ENCODE measurements around the gene HDAC4.

The HDAC4 gene

DNA sequence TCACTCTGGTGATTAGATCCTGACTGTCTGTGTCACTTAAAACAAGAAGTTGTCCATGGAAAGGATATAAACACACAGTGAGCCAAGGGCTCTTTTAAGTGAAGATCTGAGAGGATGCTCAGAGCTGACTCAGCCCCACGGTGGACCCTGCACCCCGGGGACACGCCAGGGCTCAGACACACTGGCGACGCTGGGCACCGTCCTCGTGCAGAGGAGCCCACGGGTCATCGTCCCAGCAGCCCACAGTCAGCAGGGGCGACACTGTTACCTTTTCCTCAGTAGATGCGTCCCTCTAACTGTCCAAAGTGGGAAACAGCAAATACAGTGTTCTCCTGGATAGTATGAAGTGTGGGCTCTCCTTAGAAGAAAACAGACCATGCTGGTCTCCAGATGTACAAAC is 225.6 kb downstream of the HDAC4 start:
- H3K9me3 ChIP-seq (ENCODE audit: control insufficient read depth, insufficient read depth, low read length), result peaks cover 6% of the 10 kb centered on the region; the same call in 1 of the 2 replicates
- H3K4me1 ChIP-seq (ENCODE audit: insufficient read depth, low read length), result no peaks in the 10 kb centered on the region
- H3K36me3 ChIP-seq (ENCODE audit: insufficient read depth, low read length), result no peaks in the 10 kb centered on the region; the same call in 1 of the 2 replicates
- H3K9ac ChIP-seq (ENCODE audit: low read depth, low read length), result no peak overlapping the region

DNA sequence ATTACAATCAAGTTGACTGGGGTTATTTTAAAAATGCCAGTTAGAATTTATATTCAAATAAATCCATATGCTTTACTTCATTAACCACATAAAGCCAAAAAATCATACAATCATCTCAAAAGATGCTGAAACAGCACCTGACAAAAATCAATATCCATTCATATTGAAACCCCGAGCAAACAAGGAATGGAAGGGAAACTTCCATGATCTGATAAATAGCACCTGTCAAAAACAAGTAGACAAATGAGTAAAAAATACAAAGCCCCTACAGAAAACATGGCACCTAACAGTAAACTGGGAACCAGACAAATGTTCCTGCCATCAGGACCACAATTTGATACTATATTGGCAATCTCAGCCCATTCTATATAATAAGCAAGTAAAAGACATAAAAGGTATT is 227.5 kb downstream of the HDAC4 start:
- H3K9ac ChIP-seq (ENCODE audit: low read depth, low read length), result no peak overlapping the region
- no peaks in the 10 kb centered on the region for H3K36me3 ChIP-seq (ENCODE audit: insufficient read depth, low read length)
- peaks cover 6% of the 10 kb centered on the region; the same call in 1 of the 2 replicates for H3K9me3 ChIP-seq (ENCODE audit: control insufficient read depth, insufficient read depth, low read length)

DNA sequence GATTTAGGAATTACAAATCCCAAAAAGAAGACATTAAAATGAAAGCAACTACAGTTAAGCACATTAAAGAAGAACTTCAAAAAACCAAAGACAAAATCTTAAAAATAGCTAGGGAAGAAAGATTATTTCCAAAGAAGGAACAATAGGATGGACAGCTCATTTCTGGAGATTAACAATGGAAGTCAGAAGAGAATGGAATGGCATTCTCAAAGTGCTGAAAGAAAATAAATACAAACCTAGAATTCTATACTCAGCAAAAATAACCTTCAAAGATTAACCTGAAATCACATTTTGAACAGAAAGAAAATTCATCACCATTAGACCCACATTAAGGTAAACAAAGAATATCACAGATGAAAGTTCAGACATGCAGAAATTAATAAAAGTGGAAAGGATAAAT is 229.2 kb downstream of the HDAC4 start:
- Histone ChIP-seq H3K36me3 (ENCODE audit: insufficient read depth, low read length) (no peaks in the 10 kb centered on the region), H3K9me3 (ENCODE audit: control insufficient read depth, insufficient read depth, low read length) (peaks cover 6% of the 10 kb centered on the region; the same call in 1 of the 2 replicates), H3K4me1 (ENCODE audit: insufficient read depth, low read length) (no peaks in the 10 kb centered on the region), H3K9ac (ENCODE audit: low read depth, low read length) (no peak overlapping the region)

More for the DNA sequence above, 227.5 kb downstream of the HDAC4 start:
- H3K4me1 ChIP-seq (ENCODE audit: insufficient read depth, low read length), result no peaks in the 10 kb centered on the region

DNA sequence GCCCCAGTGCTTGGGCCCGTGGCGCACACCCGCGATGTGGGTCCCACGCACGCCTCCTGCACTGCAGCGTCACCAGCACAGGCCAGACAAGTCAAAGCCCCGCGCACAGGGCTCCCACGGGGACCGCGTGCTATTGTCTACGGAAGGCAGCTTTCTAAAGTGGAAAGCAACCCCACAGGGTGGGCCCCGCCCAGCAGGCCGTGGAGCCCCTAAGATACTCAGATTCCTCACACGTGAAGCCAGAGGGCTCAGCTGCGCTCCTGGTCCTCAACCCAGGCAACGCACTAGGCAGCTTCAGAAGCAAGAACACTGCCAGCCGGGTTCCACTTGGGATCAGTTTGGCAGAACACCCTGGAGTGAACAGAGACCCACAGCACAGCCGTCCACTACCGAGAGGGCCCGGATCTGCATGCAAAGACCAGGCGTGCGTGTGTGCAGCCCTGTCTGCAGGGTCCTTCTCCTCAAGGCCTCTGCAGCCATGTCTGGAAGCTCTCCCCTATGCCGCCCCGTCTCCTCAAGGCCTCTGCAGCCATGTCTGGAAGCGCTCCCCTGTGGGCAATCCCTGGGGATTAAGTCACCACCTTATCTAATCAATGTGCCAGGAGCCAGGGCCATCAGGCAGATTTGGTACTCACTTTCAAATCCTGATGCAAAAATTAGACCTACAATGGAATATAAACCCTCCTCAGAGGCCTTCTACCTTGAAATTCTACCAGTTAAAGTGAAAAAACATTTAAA is 231.3 kb downstream of the HDAC4 start:
- H3K4me1 ChIP-seq (ENCODE audit: insufficient read depth, low read length), result no peaks in the 10 kb centered on the region
- H3K9me3 ChIP-seq (ENCODE audit: control insufficient read depth, insufficient read depth, low read length), result peaks cover 6% of the 10 kb centered on the region; the same call in 1 of the 2 replicates
- H3K36me3 ChIP-seq (ENCODE audit: insufficient read depth, low read length), result no peaks in the 10 kb centered on the region
- H3K9ac ChIP-seq (ENCODE audit: low read depth, low read length), result no peak overlapping the region

DNA sequence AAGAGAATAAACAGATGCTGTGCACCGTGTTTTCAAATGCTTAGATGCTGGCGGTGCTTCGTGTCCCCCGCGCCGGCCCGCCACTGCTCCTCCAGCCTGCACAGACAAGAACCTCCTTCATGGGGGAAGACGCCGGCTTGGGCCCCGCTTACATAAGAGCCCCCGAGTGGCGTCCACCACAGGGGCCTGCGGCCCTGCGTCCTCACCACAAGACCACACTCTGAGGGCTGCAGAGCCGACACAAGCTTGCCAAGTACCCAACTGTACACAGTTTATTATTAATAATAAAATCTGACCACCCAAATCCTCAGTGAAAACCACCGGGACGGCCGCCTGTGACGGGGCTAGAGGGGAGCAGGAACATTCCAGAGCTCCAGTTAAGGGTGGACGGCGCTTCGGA is 232.2 kb downstream of the HDAC4 start:
- no peak overlapping the region for H3K9ac ChIP-seq (ENCODE audit: low read depth, low read length)
- no peaks in the 10 kb centered on the region for H3K4me1 ChIP-seq (ENCODE audit: insufficient read depth, low read length)
- H3K9me3 ChIP-seq (ENCODE audit: control insufficient read depth, insufficient read depth, low read length), result peaks cover 6% of the 10 kb centered on the region; the same call in 1 of the 2 replicates
- no peaks in the 10 kb centered on the region for H3K36me3 ChIP-seq (ENCODE audit: insufficient read depth, low read length)

DNA sequence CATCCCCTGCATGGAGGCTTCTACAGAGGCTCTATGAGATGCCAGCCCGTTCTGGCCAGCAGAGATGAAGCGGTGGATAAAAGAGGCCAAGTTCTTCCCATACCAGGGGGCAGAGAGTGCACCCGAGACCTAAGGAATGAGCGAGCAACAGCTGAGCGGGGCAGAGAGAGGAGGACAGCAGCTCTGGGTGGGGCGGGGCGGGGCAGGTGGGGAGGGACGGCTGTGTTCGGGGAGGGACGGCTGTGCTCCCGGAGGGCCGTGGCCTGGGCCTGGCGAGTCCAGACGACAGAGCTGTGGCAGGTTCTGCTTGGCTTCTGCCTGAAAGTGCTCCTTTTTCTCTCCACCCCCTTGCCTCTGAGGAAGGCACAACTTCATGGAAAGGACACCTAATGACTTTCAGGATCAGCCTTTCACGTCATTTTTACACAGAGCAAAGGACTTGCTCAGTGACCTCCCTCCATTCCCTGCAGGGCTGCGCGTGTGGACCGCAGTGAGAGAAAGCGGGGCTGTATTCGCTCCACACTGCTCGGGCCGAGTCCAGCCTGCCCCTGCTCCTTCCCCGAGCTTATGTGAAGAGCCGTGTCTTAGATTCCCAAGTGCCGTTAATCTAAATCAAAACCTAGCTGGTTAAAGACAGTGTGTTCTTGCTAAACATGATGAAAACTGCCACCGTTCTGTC is 232.9 kb downstream of the HDAC4 start:
- Histone ChIP-seq H3K9ac (ENCODE audit: low read depth, low read length) (no peak overlapping the region), H3K36me3 (ENCODE audit: insufficient read depth, low read length) (no peaks in the 10 kb centered on the region), H3K9me3 (ENCODE audit: control insufficient read depth, insufficient read depth, low read length) (peaks cover 6% of the 10 kb centered on the region; the same call in 1 of the 2 replicates), H3K4me1 (ENCODE audit: insufficient read depth, low read length) (no peaks in the 10 kb centered on the region)

DNA sequence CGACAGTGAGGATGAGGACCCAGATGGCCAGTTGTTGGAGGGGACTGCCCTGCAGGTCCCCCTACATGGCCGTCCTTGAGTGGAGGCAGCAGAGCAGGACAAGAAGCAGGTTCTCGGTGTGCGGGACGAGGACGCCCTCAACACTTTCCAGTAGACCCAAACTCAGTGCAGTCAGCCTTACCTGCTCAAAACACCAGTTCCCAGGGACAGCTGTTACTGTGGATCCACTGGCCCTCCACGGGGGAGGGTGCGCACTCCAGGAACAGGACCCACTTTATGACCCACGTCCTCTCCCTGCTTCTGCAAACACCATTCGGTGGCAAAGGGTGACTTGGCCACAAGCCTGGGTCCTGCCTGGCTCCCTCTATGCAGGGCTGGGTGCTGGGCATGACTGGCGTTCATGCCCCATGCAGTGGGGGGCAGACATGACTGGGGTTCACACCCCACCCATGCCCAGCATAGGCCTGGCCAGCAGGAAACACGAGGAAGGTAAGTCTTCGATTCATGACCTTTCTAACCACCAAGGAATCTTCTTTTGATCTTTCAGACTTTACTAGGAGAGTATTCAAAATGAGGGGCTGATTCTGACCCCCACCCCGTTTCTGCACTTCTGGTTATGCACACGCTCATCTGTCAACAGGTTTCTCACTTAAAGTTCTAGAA is 233.7 kb downstream of the HDAC4 start:
- peaks cover 6% of the 10 kb centered on the region; the same call in 1 of the 2 replicates for H3K9me3 ChIP-seq (ENCODE audit: control insufficient read depth, insufficient read depth, low read length)
- H3K9ac ChIP-seq (ENCODE audit: low read depth, low read length), result no peak overlapping the region
- no peaks in the 10 kb centered on the region for H3K4me1 ChIP-seq (ENCODE audit: insufficient read depth, low read length)
- H3K36me3 ChIP-seq (ENCODE audit: insufficient read depth, low read length), result no peaks in the 10 kb centered on the region

DNA sequence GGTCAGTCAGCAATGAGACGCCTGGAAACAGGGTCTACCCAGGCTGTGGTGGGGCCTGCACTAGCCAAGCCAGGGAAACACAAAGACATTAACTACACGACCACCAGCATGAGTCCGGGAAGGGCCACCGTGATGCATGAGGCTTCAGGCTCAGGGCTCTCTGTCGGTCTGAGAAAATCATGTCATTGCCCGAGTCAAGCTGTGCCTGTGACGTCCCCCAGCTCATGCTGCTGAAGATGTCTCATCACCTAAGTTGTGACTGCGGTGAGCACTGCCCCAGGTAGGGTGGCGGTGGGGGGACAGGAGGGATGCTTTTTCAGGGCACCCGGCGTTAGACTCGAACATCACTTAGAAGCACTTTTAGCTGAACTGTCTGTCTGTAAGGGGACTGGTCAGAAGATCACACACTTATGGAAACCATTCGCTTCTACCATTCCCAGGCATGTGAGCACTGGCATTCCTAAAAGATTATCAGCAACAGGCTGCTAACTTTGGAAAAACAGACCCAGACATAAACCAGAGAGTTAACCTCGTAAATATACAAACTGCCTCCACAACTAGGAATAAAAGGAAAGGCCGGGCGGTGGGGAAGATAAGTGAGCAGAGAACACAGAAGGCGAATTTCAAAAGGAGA is 234.5 kb downstream of the HDAC4 start:
- Histone ChIP-seq H3K36me3 (ENCODE audit: insufficient read depth, low read length) (no peaks in the 10 kb centered on the region), H3K4me1 (ENCODE audit: insufficient read depth, low read length) (no peaks in the 10 kb centered on the region), H3K9ac (ENCODE audit: low read depth, low read length) (no peak overlapping the region), H3K9me3 (ENCODE audit: control insufficient read depth, insufficient read depth, low read length) (peaks cover 3% of the 10 kb centered on the region; the same call in 1 of the 2 replicates)

DNA sequence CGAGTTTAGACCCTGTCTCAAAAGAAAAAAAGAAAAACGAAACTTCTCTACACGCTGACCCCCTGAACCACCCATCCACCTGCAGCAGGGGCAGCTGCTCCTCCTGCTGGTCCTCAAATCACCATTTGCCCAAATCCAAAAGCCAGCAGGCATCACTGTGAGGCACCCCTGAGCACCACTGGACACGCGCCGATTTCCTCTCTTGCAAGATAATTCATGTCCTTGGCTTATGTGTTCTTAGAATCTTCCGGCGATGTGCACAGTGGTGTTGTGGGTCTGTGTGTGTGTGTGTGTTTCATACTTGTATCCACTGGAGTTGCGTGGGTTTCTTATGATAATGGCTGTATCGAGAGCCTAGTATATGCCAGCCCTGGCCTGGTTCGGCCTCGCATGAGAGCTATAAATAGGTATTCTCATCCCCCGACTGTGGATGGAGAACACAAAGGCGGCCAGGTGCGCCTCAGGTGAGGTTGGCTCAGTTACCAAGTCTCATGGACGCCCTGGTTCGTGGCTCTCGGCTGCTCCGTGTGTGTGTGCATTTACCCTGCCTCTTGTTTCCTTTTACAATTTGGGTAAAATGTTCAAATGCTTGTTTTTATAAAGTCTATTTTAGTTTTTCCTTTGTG is 235.5 kb downstream of the HDAC4 start:
- H3K36me3 ChIP-seq (ENCODE audit: insufficient read depth, low read length), result no peaks in the 10 kb centered on the region
- H3K9me3 ChIP-seq (ENCODE audit: control insufficient read depth, insufficient read depth, low read length), result no peaks in the 10 kb centered on the region
- H3K4me1 ChIP-seq (ENCODE audit: insufficient read depth, low read length), result no peaks in the 10 kb centered on the region
- no peak overlapping the region for H3K9ac ChIP-seq (ENCODE audit: low read depth, low read length)

DNA sequence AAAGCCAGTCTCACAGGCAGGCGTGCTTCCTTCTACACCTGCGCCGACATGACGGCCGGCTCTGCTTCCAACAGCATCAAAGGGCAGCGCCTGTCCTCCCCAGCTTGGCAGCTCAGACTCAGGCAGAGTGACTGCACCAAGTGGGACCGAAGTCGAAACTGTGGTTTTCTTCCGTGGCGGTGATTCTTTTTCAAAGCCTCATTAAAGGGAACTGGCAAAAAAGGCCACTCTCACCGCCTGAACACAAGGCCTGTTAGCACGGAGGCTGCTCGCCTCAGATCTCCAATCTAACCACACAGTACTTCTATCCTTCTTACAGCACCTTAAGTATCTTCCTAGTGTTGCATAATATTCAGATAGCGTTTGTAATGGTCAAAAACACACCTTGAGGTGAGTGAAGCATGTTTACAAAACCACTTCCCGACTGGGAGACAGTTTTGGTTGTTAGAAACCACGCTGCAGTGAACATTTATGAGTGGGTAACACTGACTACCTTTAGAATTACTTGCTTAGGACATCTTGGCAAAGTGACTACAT is 236.4 kb downstream of the HDAC4 start:
- Histone ChIP-seq H3K36me3 (ENCODE audit: insufficient read depth, low read length) (no peaks in the 10 kb centered on the region), H3K9me3 (ENCODE audit: control insufficient read depth, insufficient read depth, low read length) (no peaks in the 10 kb centered on the region), H3K4me1 (ENCODE audit: insufficient read depth, low read length) (no peaks in the 10 kb centered on the region), H3K9ac (ENCODE audit: low read depth, low read length) (no peak overlapping the region)

DNA sequence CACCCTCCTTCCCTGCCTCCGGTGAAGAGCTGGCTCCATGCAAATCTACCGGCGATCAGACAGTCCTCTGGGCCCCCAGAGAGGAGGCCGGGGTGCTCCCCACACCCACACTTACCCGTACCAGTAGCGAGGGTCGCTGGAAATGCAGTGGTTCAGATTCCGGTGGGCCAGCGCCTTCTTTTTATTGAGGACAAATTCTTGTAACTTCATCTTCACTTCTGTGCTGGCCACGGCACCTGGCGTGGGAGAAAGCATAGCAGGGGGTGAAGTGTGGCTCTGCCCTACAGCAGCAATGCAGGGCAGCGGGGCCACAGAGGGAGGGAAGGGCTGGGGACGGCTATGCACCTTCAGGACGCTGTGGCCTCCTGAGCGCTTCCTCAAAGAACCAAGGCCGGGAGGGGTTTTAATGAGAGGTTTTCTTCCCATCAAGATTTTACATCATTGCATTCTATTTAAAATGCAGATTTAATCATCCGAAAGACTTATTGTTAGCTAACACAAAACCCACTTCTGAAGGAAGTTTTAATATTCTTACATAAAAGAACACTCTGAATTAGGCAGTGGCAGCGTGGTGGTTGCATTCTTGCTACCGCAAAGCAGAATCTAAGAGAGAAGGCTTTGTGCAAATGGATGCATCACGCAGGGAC is 237.0 kb downstream of the HDAC4 start:
- no peaks in the 10 kb centered on the region for H3K36me3 ChIP-seq (ENCODE audit: insufficient read depth, low read length)
- no peaks in the 10 kb centered on the region for H3K9me3 ChIP-seq (ENCODE audit: control insufficient read depth, insufficient read depth, low read length)
- H3K4me1 ChIP-seq (ENCODE audit: insufficient read depth, low read length), result no peaks in the 10 kb centered on the region
- no peak overlapping the region for H3K9ac ChIP-seq (ENCODE audit: low read depth, low read length)

DNA sequence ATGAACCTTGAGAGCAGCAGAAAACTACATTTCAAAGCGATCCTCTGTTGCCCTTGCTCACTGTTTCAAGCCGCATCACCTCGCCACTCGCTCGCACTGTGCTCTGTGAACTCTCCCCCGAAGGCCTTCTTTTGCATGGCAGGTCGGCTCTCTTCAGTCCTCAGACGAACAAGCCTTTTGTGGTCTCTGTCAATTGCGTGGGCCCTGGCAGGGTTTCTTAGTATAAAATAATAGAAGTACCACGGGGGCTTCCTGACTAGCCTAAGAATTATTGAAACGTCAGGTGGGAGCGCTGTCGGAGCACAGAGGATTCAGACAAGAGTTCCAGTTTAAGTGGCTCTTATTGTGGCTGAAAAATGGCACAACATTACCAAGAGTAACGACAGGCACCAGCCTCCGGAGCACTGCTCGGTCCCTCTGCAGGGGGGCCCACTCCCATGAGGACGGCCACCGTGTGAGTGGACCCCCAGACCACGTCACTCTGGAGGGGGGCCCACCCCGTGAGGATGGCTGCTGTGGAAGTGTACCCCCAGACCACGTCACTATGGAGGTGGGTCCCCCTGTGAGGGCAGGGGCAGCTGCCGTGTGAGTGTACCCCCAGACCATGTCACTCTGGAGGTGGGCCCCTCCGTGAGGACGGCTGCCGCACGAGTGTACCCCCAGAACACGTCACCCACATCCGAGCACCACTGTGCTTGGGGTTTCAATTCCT is 237.7 kb downstream of the HDAC4 start:
- no peak overlapping the region for H3K9ac ChIP-seq (ENCODE audit: low read depth, low read length)
- H3K36me3 ChIP-seq (ENCODE audit: insufficient read depth, low read length), result no peaks in the 10 kb centered on the region
- no peaks in the 10 kb centered on the region for H3K9me3 ChIP-seq (ENCODE audit: control insufficient read depth, insufficient read depth, low read length)
- H3K4me1 ChIP-seq (ENCODE audit: insufficient read depth, low read length), result no peaks in the 10 kb centered on the region
